NCI-H748 treated with DMSO at 0.1 percent for 48 hours (cell line): ENCODE results near the gene SPATA17.
"Not testable (repeated sequence)": the region's sequence is repeated elsewhere in the genome, so short reads cannot be mapped to it uniquely, and the experiment has no call there.

ENCODE experiments used
- DNase-seq: peaks from one replicate; lab custom pipeline; 2025; lab: John Stamatoyannopoulos, UW

The SPATA17 gene, protein sequence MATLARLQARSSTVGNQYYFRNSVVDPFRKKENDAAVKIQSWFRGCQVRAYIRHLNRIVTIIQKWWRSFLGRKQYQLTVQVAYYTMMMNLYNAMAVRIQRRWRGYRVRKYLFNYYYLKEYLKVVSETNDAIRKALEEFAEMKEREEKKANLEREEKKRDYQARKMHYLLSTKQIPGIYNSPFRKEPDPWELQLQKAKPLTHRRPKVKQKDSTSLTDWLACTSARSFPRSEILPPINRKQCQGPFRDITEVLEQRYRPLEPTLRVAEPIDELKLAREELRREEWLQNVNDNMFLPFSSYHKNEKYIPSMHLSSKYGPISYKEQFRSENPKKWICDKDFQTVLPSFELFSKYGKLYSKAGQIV

GRCh38 chr1:217630711-217631591 is at the start of gene SPATA17, which contains the start of gene GPATCH2:
Gene SPATA17 (plus strand): TSS chr1:217631344. CDS start chr1:217631379, 35 bp downstream.
Gene GPATCH2 (minus strand): TSS chr1:217631090. CDS start chr1:217630971, 119 bp downstream.
- DNase-seq: peak; percentile 79

- not testable (repeated sequence) for DNase-seq
Observed at GRCh38 chr1:217584286-217584811, 46.8 kb upstream of the SPATA17 start.

- DNase-seq: no peak
Observed at GRCh38 chr1:217585577-217585976, 45.6 kb upstream of the SPATA17 start.

DNA sequence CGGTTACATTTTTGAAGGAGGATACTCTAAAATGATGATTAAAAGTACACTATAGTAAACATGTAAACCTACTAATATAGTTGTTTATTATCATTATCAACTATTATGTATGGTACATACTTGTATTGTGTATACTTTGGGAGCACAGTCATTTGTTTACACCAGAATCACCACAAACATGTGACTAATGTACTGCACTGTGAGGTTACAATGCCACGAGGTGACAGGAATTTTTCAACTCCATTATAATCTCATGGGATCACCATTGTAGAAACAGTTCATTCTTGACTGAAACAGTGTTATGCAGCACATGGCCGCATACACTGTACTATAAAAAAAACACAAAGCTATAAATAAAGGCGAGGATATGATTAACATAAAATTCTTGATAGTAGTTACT is 44.6 kb upstream of the SPATA17 start:
- no peak for DNase-seq

DNA sequence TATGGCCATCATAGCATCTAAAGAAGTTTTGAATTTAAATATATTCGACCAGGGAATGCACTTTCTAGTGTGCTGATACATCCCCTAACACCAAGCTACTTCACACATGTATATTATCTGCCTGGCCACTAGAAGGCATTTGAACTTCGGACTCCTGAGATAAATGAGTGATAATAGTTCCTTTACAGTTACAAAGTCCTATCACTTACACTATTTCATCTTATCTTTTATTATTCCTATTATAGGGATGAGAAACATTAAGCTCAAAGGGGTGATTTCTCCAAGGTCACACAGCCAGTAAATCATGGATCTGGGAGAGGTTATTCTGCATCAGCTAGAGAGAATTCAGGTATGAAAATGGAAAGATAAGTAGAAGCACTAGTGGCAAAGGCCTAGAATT is 40.5 kb upstream of the SPATA17 start:
- DNase-seq: no peak

DNA sequence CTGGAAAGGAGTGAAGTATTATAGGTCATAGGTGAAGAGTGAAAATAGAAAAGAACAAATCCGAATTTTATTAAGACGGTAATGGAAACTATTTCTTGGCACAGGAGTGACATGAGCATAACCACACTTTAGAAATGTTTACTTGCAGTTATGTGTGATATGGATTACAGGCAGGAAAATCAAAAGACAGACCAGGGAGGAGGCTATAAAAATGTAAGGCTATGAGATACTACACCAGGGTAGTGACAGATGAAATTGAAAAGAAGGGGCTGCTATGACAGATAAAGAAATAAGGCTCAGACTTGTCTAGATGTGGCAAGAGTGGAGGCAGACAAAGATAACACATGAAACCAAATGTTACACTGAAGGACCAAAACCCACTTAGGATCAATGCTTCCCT is 32.0 kb upstream of the SPATA17 start:
- no peak for DNase-seq

DNA sequence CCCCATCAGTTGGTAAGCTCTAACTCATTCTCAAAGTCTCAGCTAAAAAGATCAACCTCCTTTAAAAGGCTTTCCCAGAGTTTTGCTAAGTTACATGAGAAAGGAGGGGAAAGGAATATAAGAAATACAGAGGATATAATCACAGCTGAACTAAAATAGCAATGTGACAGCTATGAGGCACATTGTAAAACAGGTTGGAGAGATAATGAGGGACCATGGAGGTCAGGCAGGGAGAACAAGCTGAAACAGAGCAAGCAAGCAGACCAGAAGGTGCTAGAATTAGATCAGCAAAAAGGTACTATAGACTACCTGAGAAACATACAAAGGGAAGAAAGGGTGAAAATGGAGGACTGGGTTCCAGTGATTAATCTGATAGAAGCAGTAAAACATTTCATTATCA is 28.8 kb upstream of the SPATA17 start:
- DNase-seq: no peak

GRCh38 chr1:217605390-217605789 is 25.8 kb upstream of the SPATA17 start:
- no peak for DNase-seq

- DNase-seq: no peak
Observed at GRCh38 chr1:217614200-217614712, 16.9 kb upstream of the SPATA17 start.

- DNase-seq: no peak
Observed at GRCh38 chr1:217617126-217617525, 14.0 kb upstream of the SPATA17 start.

DNA sequence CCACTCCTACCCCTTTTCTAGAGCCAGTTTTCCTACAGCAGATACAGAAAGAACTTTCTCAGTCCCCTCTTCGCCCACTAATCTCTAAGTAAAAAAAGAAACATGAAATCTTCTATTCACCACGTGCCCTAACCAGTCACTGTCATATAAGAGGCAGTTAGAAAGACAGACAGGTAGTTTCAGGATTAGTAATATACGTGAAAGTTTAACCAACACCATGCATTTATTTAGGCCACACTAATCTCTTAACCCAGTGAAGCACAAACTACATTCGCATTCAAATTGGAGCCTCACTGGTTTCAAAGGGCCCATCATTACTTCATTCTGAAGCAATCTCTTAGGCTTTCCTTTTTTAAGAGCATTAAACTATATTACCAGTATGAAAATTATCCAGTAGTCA is 10.3 kb upstream of the SPATA17 start:
- no peak for DNase-seq

DNA sequence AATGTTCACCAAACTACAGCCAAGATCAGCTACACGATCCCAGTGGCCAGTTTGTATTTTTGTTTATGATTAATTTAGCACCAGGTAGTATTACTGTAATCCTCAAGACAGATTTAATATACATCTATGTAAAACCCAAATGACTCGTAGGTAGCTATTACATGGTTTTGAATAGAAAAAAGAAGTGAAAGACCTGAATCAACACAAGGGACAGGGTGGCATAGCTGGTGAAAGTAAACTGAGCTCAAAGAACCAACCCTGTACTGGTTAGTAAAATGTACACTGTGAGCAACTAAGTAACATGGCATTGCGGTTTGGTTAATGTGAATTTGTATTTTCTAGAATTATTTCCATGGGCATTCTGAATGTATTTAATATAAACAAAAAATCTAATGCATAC is 9.1 kb upstream of the SPATA17 start:
- DNase-seq: no peak

DNA sequence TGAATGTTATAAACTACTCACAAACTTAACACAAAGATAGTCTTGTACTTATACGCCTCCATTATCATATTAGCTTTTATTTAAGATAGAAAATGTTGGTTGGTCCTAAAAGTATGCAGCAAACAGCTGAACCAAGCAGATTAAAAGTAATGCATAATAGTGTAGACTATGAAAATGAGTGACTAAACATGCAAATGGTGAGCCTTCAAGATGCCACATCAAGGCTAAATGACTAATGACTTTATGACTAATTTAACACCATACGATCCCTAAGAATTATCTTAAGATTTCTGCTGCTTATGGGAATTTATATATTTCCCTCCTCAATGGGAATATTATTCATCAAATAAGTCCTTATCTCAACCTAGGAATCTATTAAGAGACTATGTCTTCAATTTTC is 4.8 kb upstream of the SPATA17 start:
- no peak for DNase-seq

DNA sequence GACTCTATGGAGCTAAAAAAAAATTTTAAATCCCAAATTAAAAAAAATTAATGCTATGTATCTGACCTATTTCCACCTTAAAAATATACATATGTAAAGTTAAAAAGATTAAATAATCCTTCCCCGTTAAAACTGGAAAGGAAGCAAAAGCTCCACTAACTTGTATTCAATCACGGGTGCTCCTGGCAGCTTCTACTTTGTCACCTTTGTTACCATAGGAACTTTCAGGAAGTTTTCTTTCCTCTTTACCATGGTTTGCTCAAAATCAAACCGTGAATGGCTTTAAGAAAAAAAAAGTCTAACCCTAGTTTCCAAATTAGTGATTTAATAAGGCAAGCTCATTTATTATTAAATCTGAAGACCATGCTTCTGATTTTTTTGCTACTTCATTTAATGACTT is 3.7 kb upstream of the SPATA17 start:
- no peak for DNase-seq

DNA sequence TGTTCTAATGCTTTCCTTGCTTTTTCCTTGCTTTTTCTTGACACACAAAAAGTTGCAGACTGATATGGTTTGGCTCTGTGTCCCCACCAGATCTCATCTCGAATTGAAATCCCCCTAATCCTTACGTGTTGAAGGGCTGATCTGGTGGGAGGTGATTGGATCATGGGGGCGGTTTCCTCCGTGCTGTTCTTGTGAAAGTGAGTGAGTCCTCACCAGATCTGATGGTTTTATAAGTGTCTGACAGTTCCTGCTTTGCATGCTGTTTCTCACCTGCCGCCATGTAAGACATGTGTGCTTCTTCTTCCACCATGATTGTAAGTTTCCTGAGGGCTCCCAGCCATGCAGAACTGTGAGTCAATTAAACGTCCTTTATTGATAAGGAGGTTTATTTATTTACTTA is 11.3 kb downstream of the SPATA17 start:
- DNase-seq: no peak

DNA sequence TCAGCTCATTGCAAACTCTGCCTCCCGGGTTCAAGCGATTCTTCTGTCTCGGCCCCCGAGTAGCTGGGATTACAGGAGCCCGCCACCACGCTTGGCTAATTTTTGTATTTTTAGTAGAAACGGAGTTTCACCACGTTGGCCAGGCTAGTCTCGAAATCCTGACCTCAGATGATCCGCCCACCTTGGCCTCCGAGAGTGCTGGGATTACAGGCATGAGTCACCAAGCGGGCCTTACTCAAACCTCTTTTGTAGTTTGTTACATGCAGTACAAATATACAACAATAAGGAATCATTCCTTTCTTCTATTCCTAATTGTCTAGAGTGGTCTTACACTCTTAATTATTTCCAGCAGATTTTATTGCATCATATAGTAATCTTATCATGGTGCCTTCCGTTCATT is 16.6 kb downstream of the SPATA17 start:
- DNase-seq: no peak

DNA sequence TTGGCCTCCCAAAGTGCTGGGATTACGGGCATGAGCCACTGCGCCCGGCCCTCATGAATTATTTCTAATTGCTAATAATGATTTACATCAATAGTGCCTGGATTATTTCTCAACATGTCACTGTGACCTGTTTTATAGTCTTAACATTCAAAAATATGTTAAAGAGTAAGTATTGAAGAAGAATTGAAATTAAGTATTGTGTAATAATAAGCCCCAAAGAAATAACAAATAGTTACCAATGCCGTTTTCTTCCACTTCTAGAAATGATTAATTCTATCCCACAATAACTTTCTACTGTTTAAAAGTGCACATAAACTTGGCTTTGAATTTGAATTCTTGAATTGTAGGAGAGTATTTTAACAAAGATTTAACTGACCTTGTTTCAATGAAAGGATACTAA is 19.5 kb downstream of the SPATA17 start:
- DNase-seq: no peak

DNA sequence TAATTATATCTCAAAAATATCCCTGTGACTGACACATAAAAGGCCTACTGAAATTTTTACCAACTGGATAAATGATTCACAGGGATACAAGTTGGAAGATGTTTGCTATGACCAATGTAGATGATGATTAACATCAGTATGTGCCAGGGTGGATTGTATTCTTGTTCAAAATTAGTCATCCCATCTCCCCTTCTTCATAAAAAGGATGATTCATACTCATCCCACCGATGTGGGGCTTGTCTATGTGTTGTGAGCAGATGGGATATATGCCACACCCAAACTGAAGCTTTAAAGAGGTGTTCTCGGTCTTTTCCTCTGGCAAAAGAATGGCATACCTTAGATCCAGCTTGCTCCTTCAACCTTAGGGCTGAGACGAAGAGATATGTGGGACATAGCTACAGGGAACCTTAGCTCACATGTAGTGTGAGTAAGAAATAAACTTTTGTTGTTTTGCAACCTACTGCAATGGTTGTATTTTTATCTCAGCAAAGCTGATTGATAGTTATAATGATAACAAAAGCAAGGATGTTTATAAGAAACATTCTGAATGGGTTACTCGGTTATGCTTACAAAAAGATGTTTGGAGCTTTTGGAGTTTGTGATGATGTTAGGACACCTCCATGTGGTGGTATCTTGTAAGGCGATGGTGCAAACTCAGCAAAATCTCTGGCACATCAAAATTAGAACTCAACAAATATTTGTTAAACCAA is 29.4 kb downstream of the SPATA17 start:
- no peak for DNase-seq

- no peak for DNase-seq
Observed at GRCh38 chr1:217661407-217661806, 30.3 kb downstream of the SPATA17 start.

DNA sequence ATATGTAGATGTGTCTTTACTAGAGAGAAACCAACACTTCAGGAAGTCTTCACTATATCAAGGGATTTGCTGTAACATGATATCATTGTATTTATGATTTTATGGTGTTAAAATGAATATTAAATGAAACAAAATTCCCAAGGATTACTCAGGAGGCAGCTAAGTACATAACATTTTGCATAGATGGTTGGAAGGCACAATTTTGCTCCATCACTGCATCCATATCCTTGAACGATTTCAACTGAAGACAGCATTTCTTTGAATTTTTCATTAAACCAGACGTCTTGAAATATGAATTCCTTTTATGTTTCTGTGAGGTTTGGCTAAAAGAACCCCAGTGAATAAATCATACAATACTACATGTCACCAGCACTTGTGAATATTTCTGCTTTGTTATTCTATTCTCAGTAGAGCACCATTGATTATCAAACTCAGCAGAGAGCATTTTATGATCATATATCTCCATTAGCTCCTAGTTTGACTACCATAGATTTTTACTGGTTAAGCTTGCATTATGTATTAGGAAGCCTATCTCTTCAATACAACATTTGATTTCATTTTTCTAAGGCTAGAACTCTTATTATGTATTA is 37.3 kb downstream of the SPATA17 start:
- DNase-seq: no peak

DNA sequence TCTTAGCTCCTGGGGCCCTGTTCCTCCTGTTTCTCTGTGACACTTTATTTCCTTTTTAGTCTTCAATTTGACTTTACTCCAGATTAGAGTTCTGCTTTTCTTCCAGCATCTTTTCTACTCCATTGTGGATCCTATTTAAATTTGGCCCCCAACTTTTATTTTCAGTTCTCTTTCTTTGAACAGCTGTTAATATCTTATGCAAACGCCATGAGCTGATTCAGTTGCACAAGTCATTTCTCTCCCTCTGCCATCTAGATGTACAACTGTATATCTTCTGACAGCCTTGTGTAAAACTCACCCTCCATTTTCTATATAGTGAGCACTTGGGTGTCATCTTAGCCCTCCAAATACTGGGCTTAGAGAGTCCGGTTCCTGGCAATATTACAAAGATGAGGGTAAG is 42.2 kb downstream of the SPATA17 start:
- DNase-seq: no peak
